ENCODE measurements around the gene TOP1. TPM values are rescaled to one million over a fixed set of nuclear protein-coding genes. Genes with fewer than 3 reads are reported as not detected.
"Not testable (repeated sequence)": the region's sequence is repeated elsewhere in the genome, so short reads cannot be mapped to it uniquely, and the experiment has no call there.

TOP1 gene
- polyA plus RNA-seq, 3 donors: 11.6 to 34.5 (median 24.5) TPM

DNA sequence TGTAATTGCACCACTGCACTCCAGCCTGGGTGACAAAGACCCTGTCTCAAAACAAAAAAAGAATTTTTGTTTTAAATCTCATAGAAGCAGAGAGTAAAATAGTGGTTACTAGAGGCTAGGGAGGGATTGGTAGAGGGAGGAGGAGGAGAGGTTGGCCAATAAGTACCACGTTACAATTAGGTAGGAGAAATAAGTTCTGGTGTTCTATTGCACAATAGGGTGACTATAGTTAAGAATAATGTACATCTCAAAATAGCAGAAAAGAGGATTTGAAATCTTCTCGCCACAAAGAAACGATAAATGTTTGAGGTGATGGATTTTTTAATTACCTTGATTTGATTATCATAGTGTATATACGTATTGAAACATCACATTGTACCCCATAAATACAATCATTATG, 27.1 kb upstream of the TOP1 start:
- H3K27ac ChIP-seq (ENCODE audit: low read depth, low read length): no peak overlapping the region
- WGBS, 3 donors: 65 to 92% (median 84%) methylated on average over 4 of the region's 4 CpGs

GRCh38 chr20:41002842-41003142, 25.8 kb upstream of the TOP1 start:
- no peak overlapping the region for H3K27ac ChIP-seq (ENCODE audit: low read depth, low read length)
- WGBS, 3 donors: 96 to 100% (median 96%) methylated on average over 1 of the region's 1 CpG

- 34 to 50% (median 38%) methylated on average over 12 of the region's 12 CpGs for WGBS, 3 donors
- no peak overlapping the region for H3K27ac ChIP-seq (ENCODE audit: low read depth, low read length)
Measured at GRCh38 chr20:41003143-41003935, 25.3 kb upstream of the TOP1 start.

DNA sequence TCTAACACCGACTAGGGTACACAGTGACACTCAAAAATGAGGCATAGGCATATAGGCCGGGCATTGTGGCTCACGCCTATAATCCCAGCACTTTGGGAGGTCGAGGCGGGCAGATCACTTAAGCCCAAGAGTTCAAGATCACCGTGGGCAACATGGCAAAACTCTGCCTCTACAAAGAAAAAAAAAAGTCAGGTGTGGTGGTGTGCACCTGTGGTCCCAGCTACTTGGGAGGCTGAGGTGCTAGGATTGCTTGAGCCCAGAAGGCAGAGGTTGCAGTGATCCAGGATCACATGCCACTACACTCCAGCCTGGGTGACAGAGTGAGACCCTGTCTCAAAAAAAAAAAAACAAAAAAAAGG, 24.7 kb upstream of the TOP1 start:
- WGBS, 3 donors: 94 to 98% (median 96%) methylated on average over 6 of the region's 6 CpGs

GRCh38 chr20:41004531-41005360, 23.9 kb upstream of the TOP1 start:
- H3K27ac ChIP-seq (ENCODE audit: low read depth, low read length): no peak overlapping the region
- 56 to 70% (median 68%) methylated on average over 8 of the region's 8 CpGs for WGBS, 3 donors

More for the DNA sequence above, 24.7 kb upstream of the TOP1 start:
- not testable (repeated sequence) for H3K27ac ChIP-seq (ENCODE audit: low read depth, low read length)

DNA sequence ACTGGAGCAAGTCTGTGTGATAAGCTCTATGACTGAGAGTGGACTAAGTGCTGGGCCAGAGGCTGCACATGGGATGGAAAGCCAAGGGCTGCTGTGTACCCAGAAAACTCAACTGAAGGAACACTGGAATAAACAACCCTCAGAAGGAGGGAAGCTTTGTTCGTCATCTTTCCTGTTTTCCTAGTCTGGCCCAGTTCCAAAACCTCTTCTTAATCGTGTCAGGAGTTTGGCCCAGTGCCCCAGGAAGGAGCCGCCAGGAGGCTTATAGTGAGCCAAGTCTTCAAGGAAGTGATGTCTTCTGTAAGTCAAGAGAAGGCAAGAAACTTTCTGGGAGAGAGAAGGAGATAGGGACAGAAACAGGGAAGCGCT, 23.3 kb upstream of the TOP1 start:
- H3K27ac ChIP-seq (ENCODE audit: low read depth, low read length): no peak overlapping the region
- 13 to 23% (median 16%) methylated on average over 4 of the region's 4 CpGs for WGBS, 3 donors

DNA sequence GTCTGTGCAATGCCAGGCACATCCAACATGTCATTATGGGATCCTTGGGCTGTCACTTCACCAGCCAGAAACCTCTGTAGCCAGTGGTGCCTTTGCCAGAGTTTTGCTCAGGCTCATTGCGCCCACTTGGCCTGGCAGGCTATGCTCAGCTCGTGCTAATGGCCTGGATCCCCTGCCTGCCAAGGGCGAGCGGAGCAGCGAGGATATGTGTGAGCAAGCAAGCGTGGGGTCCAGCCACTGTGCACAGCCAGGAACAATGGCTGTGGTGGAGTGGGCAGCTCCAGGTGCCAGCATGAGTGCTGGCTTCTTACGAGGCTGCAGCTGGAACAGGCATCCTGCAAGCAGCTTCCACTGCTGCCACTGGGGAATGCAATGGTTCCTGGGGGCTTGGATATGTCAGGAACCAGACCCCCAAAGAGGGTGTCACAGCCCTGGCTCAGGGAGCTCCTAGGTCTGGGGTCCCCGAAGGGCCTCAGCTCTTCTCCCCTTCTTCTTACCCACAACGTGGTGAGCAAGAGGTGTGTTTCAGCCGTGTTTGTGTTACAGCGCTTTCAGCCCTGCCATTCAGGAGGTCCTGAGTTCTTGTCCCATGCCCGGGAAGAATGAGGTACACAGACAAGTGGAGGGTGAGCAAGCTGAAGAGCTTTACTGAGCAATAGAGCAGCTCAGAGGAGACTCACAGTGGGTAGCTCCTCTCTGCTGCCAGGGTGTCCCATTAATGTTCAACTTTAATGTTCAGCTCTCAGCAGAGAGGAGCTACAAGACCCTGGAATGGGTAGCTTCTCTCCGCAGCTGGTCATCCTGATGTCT, 22.3 kb upstream of the TOP1 start:
- no peak overlapping the region for H3K27ac ChIP-seq (ENCODE audit: low read depth, low read length)
- 92 to 97% (median 93%) methylated on average over 13 of the region's 13 CpGs for WGBS, 3 donors

DNA sequence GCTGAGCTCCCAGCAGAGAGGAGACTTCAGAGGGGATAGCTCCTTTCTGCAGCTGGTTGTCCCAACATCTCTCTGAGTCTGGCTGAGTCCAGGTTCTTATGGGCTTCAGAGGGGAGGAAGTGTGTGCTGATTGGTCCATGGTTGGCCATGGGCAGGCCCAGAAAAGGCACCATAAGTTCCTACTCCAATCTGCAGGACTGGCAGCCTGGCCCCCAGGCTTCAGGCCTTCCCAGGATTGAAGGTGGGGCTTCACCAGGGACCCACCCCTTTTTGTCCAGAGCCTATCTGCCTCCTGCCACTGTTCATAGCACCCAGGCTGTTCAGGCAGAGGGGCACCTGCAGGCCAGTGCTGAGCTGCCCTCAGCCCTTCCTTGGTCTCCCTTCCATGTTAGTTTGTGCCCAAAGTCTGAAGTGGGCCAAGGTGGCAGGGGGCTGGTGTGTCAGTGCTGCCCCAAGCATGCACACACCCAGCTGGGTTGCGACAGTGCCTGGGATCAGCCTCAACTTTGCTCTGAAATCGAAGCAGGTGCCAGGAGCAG, 21.6 kb upstream of the TOP1 start:
- 83 to 94% (median 92%) methylated on average over 2 of the region's 2 CpGs for WGBS, 3 donors
- no peak overlapping the region for H3K27ac ChIP-seq (ENCODE audit: low read depth, low read length)

DNA sequence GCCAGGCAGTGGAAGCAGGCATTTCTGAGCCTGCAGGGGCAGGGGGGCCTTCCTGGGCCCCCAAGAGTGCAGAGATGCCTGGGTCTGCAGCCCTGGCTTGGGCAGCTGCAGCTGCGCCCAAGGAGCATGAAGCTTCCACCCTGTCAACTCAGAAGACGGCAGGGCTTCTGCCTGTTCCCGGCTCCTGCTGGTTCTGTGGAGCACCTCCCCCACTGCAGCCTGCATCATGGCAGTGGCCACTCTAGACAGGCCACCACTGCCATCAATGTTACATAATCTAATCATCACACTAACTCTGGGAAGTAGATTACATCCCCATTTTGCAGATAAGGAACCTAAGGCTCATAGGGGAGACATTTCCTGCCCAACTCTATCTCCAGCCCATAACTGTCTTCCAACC, 21.1 kb upstream of the TOP1 start:
- WGBS, 3 donors: 87 to 100% (median 88%) methylated on average over 3 of the region's 3 CpGs

GRCh38 chr20:41009946-41010345, 18.7 kb upstream of the TOP1 start:
- H3K27ac ChIP-seq (ENCODE audit: low read depth, low read length): no peak overlapping the region
- 79 to 83% (median 80%) methylated on average over 3 of the region's 3 CpGs for WGBS, 3 donors

More for the DNA sequence above, 21.1 kb upstream of the TOP1 start:
- H3K27ac ChIP-seq (ENCODE audit: low read depth, low read length): no peak overlapping the region

- H3K27ac ChIP-seq (ENCODE audit: low read depth, low read length): no peak overlapping the region
- 72 to 80% (median 75%) methylated on average over 5 of the region's 5 CpGs for WGBS, 3 donors
Measured at GRCh38 chr20:41011551-41012067, 17.0 kb upstream of the TOP1 start.

GRCh38 chr20:41014561-41015088, 14.0 kb upstream of the TOP1 start:
- WGBS, 3 donors: 86 to 90% (median 88%) methylated on average over 6 of the region's 6 CpGs
- no peak overlapping the region for H3K27ac ChIP-seq (ENCODE audit: low read depth, low read length)

DNA sequence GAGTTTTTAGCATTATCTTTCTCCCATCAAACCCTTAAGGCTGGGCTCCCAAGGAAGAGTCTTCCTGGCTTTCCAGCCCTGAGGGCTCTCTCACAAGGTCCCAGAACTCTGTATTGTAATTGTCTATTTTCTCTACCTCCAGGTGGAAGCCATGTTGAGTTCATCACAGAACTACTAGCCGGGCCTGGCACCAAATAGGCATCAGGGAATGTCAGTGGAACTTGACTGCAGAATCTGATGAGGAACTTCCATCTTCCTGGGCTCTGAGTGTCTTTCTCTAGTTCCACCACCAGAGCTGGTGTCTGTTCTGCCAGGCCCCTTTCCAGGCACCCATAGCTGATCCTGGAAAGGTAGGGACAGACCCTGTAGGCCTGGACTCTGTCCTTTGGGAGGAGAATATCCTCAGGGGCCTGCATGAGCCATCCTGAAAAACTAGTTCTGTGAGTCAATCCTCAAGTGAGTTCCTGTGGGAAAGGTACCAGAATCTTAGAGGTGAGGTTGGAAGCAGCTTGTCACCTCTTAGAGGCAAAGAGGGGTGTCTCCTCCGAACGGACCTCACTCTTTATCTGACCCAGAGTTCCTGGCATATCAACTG, 11.1 kb upstream of the TOP1 start:
- H3K27ac ChIP-seq (ENCODE audit: low read depth, low read length): no peak overlapping the region
- 74 to 87% (median 79%) methylated on average over 3 of the region's 3 CpGs for WGBS, 3 donors

DNA sequence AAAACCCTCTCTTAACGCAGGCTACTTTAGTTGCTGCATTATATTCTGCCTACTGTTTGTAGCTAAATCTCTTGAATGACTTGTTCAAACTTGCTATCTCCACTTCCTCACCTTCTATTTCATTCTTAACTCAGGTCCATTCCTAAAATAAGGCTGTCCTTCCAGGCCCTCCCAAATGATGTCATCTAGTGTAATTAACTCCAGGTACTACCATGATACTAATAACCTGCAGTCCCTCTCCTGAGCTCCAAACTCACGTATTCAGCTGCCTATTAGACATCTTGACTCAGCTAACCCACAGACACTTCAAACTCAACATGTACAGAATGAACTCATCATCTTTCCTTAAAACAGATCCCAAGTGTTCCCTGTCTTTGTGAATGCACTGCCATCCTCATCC, 10.5 kb upstream of the TOP1 start:
- no peak overlapping the region for H3K27ac ChIP-seq (ENCODE audit: low read depth, low read length)
- WGBS, 3 donors: 88 to 94% (median 94%) methylated on average over 2 of the region's 2 CpGs

DNA sequence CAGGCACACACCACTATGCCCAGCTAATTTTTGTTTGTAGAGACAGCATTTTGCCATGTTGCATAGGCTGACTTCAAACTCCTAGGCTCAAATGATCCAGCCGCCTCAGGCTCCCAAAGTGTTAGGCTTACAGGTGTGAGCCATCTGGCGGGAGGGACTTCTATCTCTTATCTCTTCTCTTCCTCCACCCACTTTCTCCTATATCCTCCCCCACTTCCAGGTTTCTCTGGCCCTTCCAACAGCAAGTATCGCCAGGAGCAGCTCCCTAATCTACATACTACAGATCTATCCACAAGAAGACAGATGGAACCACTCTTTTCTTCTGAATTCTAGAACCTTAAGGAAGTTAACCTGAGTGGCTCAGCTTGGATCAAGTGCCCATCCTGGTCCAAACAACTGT, 5.1 kb upstream of the TOP1 start:
- no peak overlapping the region for H3K27ac ChIP-seq (ENCODE audit: low read depth, low read length)
- WGBS, 3 donors: 62 to 75% (median 74%) methylated on average over 3 of the region's 3 CpGs

GRCh38 chr20:41027366-41027765, 1.3 kb upstream of the TOP1 start:
- 87 to 93% (median 92%) methylated on average over 8 of the region's 8 CpGs for WGBS, 3 donors
- no peak overlapping the region for H3K27ac ChIP-seq (ENCODE audit: low read depth, low read length)

DNA sequence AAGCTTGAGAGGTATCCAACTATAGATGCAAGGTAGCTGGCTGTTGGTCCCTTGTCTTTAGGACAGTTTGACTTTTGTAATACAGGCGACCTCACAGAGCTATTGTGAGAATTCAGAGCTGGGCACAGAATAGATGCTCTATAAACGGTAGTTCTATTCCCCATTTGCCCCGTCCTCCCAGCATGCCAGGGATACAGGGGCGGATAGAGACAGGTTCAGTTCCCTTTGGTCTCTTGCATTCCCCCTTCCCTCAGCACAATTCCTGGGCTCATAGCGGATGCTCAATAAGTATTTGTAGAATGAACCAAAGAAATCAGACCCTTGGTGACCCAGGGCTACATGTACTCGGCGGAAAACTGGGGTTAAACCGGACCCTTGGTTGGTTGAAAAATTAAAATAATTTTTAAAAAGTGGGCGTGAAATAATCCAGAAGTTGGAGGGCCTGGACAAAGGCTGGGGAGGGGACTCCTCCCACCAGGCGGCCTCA, 707 bp upstream of the TOP1 start:
- WGBS, 3 donors: 28 to 32% (median 29%) methylated on average over 10 of the region's 10 CpGs
- H3K27ac ChIP-seq (ENCODE audit: low read depth, low read length): no peak overlapping the region
